Suprapubic skin (tissue), 3 donors: ENCODE measurements around the gene ST8SIA5.

Experiments used
- EP300 ChIP-seq: sonication (generic); formaldehyde crosslinking; IDR thresholded peaks from one replicate; pipeline ENCODE4 v1.6.1; 2017; ENCODE audit warnings: antibody characterized with exemption
- POLR2A ChIP-seq, 2 donors: fragments of 450-650 bp; IDR thresholded peaks; one replicate each; pipeline ENCODE4 v1.6.1; 2017; ENCODE audit warnings: antibody characterized with exemption in 2 of 2, mild to moderate bottlenecking in 2 of 2, moderate library complexity in 2 of 2
- TF ChIP-seq, protein P1 (sequence below), 2 donors: fragments of 200-600 bp in 1 of 2; fragments of 450-650 bp in 1 of 2; sonication (generic) in 1 of 2; IDR thresholded peaks; one replicate each; pipeline ENCODE4 v1.5.1; 2016 to 2019; ENCODE audit warnings: antibody characterized with exemption in 2 of 2, mild to moderate bottlenecking in 1 of 2, moderate library complexity in 1 of 2

DNA sequence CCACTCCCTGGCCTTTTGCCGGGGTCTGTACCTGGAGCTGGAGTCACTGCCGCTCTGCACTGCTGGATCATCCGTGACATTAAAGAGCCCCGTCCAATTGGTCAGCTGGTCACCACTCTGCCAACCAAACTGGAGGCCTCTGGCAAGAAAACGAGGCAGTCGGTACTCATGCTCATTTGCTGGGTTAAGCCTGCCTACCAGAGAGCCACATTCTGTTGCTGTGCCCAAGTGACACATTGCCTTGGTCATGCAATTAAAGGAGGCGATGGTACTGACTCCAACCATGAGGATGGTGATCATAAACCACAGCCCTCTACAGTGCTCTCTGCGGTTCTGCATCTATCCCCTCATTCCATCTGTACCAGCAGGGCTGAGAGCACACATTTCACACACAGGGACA lies 35.5 kb downstream of the ST8SIA5 start:
- TF ChIP-seq, protein P1, sequence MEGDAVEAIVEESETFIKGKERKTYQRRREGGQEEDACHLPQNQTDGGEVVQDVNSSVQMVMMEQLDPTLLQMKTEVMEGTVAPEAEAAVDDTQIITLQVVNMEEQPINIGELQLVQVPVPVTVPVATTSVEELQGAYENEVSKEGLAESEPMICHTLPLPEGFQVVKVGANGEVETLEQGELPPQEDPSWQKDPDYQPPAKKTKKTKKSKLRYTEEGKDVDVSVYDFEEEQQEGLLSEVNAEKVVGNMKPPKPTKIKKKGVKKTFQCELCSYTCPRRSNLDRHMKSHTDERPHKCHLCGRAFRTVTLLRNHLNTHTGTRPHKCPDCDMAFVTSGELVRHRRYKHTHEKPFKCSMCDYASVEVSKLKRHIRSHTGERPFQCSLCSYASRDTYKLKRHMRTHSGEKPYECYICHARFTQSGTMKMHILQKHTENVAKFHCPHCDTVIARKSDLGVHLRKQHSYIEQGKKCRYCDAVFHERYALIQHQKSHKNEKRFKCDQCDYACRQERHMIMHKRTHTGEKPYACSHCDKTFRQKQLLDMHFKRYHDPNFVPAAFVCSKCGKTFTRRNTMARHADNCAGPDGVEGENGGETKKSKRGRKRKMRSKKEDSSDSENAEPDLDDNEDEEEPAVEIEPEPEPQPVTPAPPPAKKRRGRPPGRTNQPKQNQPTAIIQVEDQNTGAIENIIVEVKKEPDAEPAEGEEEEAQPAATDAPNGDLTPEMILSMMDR (IDR thresholded peaks at IDR 0.05) = no peak
- no peak for TF ChIP-seq EP300
- no peak for TF ChIP-seq POLR2A (IDR thresholded peaks at IDR 0.05)
